ENCODE data around the gene OTOA.
"Not testable (repeated sequence)": the region's sequence is repeated elsewhere in the genome, so short reads cannot be mapped to it uniquely, and the experiment has no call there.

Gene OTOA

DNA sequence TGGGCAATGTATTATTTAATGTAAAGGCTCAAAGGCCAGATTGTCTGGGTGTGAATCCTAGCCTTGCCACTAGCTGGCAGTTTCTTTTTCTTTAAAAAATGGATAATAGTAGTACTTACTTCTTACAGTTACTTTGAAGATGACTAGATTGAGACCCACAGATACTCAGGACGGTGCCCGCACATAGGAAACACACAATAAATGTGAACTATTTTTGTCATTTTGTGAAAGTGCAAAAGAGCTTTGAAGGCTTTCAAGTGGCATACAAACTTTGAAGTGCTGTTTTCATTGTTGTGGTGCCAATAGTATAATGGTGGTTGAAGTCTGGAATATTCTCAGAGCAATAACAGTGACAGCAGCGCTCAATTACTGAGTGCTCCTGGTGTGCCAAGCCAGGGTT is 63.6 kb downstream of the OTOA start:
- no peak for DNase-seq

DNA sequence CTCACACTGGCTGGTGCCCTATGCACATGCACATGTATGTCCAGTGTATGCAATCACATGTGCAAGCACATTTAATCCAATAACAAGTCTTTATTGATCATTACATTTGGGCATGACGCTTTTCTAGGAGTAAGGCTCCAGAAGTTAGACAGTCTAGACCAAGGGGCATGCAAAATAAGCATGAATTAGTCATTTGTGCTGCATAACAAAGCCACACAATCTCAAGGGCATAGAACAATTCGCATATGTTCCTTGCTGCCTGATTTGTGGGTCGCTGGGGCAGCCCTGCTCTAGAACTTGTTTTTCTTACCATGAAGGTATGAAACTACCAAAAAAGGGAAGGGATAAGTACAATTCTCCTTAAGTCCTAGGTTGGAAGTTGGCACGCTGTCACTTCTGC is 67.5 kb downstream of the OTOA start:
- DNase-seq, result not testable (repeated sequence)

DNA sequence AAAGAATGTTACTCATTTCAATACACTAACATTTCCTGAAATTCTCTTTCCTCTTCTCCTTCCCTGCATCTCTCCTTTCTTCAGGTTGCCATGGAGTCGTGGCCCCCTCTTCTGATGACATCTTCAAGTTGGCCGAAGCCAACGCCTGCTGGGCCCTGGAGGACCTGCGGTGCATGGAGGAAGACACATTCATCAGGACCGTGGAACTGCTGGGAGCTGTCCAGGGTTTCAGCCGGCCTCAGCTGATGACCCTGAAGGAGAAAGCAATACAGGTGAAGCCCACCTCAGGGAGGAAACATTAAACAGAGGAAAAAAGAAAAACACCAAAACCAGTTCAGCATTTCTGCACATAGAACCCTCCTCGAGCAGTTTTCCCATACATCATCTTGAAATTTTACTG is 76.9 kb downstream of the OTOA start:
- DNase-seq, result not testable (repeated sequence)

DNA sequence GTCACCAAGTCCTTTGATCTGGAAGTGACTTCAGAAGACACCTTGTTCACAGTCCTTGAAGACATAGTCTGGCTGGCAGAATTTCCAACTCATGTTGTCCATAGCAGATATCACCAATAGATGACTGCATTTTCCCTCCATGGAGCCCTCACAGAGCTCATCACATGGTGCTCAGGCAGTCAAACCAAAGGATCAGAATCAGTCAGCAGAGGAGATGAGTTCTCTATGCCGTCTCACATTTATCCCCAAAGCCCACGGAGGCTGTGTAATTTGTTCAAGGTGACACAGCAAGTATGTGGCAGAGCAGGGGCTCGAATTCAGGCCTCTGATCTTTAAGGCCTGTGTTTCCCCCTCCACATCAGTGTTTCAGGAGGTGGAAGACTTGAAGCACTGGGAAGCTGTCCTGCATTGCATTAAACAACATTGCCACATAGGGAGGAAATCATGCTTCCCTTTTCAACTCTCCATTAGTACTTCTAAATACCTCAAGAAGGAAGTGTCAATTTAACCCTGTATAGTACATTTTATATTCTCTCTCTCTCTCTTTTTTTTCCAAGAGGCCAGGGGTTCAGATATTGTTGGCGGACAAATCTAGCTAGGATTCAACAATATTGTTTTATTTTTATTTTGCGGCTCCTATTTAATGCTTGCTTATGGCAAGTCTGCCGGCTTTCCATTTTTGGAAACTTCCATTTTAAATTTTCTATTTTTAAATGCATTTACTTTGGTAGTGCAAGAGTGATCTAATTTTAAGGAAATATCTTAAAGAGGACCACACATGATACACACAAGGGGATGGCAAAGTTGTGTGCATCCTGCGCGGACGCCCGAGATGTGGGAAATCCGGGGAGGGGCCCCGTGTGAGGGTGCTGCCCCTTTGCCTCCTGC is 92.7 kb downstream of the OTOA start:
- DNase-seq, result not testable (repeated sequence)

DNA sequence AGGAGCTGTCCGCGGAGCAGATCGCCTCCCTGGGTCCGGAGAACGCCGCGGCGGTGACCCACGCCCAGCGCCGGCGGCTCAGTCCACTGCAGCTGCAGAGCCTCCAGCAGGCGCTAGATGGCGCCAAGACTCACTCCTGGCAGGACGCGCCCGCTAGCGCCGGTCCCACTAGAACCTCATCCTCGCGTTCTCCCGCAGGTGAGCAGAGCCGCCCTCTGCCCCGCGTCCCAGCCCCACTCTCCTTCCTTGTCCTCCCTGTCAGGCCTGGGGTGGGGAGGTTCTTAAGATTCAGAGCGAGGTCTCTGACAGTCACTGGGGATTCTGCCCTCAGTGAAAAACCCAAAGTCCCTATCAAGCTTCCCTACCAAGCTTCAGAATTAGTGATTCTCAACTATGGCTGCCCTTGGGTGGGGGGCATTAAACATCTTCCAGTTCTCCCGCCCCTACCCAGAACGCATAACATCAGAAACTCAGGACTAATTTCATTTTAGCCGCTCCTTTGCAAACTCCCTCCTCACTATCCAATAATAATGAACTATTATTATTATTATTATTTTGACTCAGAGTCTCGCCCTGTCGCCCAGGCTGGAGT is 93.4 kb downstream of the OTOA start:
- DNase-seq, result not testable (repeated sequence)

DNA sequence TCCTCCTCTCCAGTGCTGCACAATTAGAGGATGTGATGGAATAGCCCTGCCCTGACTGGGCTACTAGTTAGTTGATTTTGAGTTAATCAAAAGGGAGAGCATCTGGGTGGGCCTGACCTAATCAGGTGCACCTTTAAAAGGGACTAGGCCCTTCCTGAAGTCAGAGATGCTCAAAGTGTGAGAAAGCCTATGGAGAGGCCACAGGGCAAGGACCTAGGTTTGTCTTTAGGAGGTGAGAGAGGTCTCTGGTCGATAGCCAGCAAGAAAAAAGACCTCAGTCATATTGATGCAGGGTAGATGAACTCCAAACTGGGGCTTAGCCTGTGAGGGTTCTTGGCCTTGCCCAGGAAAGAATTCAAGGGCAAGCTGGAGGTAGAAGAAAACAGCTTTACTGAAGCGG is 104.5 kb downstream of the OTOA start:
- DNase-seq, result not testable (repeated sequence)

DNA sequence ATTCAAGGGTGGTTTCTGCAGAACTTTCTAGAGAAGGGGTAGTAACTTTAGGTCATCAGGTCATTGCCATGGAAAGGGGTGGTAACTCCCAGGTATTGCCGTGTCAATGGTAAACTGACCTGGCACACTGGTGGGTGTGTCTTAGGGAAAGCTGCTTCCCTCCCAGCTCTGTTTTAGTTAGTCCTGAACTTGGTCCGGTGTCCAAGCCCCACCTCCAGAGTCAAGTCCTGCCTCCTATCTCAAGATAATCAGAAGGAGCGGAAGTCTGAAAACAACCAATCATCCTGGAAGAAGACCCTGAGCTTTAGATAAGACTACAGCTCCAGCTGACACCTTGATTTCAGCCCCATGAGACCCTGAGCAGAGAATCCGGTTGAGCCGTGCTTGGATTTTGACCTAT is 105.0 kb downstream of the OTOA start:
- DNase-seq, result not testable (repeated sequence)

DNA sequence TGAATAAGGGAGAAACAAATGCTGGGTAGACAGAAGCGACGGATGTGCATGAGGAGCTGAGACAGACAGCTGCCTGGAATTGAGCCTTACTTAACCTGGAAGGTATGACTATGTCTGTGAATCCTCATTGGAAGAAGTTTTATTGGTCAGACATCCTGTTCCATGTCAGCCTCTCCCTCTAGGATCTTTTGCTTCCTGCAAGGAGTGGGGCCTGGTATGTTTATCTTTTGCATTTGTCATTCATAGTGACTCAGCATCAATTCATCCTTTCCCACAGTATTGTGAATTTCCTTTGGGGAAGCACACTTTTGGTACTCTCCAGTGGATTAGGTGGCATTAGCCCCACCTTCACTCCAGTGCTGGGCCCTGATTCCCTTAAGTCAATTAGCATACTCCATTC is 105.5 kb downstream of the OTOA start:
- DNase-seq, result not testable (repeated sequence)

DNA sequence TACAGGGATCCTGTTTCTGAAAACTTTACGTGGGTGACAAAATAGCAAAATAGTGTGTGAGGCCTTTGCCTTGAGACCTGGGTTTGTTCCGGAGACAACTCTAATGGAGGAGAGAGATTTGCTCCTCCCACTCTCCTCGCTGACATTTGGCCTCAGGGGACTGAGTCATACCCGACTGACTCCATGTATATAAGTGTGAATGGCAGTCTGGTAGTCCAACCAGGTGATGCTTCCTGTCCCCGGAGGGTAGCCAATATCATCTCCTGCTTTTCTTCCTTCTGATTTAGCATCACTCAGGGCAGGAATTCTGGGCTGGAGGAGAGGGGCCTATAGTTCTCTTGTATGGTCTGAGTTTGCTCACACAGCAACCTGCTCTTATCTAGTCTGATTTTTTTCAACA is 106.8 kb downstream of the OTOA start:
- not testable (repeated sequence) for DNase-seq

DNA sequence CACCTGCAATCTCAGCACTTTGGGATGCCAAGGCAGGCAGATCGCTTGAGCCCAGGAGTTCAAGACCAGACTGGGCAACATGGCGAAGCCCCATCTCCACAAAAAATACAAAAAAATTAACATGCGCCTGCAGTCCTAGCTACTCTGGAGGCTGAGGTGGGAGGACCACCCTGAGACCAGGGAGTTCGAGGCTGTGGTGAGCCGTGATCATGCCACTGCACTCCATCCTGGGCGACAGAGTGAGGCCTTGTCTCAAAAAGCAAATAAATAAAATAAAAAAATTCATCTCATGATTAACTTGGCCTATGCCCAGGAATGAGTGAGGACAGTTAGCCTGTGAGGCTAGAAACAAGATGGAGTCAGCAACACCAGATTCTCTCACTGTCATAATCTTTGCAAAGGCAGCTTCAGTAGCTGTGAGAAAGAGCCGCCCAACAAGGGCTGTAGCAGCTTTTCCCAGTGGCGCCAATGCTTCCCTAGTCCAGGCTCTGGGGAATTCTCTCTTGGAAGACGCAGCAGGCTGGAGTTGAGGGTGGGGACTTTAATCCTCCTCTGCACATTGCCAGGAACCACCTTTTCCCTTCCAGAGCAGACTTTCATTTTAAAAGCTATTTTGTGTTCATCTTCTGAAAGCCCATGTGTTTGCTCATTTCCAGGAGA is 108.9 kb downstream of the OTOA start:
- not testable (repeated sequence) for DNase-seq

DNA sequence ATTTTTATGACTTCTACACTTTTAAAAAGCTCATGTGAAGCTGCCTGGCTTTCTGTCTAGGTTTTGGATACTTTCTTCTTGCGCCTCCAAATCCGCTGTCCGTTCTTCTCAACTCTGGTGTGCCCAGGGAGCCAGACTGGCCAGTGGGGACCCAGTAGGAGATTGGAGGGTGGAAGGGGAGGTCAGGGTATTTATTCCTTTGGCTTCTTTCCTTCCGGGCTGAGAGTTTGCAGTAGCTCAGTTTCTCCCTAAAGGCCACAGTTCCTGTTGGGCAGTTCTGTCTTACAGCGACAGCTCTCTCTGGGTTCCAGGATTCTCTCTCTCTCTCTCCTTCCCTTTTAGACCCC is 109.4 kb downstream of the OTOA start:
- DNase-seq, result not testable (repeated sequence)

DNA sequence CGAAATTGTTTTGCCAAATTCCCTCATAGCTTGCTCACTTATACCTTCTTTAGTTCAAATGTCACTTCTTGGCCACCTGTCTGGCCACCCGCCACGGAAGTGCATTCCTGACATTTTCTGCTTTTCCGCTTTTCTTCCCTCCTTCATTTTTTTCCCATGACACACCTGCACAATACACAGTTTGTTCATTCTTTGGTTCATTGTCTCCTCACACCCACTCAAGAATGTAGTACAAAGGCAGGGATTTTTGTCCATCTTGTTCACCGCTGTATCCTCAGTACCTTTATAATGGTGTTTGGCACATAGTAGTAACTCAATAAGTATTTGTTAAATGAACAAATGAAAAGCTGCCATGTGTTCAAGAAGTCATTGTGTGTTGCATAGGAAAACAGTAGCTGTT is 116.8 kb downstream of the OTOA start:
- DNase-seq, result not testable (repeated sequence)

DNA sequence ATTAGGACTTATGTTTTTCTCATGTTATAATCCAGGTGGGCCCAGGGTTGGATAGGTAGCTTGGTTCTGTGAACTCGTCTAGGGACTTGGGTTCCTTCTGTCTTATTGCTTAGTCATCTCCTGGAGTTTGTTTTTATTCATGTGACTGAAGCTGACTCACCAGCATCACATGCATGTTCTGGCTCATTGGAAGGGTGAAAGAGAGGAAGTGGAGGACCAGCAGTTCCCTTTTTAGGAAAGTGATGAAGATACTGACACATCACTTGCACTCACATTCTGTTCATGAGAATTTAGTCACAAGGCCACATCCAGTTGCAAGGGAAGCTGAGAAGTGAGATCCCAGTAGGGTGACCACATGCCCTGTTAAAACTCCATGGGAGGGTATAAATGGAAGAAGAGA is 126.7 kb downstream of the OTOA start:
- not testable (repeated sequence) for DNase-seq

DNA sequence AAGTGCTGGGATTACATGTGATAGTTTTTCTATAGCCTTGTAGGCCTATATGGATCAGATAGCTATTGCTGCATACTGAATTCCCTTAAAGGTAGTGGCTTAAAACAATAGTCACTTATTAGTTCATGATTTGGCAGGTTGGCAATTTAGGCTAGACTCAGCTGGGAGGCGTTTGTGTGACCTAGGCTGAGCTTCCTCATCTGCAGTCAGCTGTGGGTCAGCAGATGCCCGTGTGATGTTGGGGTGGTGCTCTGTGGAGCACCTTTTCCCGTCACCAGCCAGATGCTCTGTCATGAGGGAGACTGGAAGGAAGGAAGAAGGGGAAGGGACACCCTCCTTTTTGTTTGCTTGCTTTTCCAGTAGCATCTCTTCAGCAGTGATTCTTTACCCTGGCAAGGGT is 129.5 kb downstream of the OTOA start:
- not testable (repeated sequence) for DNase-seq

DNA sequence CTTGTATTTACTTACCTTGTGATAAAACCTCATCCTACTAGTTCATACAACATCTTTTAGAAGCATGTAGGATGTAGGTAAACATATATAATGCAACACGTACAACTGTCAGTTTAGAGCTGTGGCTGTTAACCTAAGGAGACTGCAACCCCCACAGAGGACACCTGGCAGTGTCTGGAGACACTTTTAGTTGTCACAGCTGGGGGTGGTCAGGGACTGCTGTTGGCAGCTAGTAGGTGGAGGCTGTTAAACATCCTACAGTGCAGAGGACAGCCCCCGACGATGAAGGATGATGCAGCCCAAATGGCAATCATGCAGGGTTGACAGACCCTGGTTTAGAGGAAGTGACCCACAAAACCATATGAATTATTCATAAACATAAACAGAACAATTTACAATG is 134.8 kb downstream of the OTOA start:
- not testable (repeated sequence) for DNase-seq

DNA sequence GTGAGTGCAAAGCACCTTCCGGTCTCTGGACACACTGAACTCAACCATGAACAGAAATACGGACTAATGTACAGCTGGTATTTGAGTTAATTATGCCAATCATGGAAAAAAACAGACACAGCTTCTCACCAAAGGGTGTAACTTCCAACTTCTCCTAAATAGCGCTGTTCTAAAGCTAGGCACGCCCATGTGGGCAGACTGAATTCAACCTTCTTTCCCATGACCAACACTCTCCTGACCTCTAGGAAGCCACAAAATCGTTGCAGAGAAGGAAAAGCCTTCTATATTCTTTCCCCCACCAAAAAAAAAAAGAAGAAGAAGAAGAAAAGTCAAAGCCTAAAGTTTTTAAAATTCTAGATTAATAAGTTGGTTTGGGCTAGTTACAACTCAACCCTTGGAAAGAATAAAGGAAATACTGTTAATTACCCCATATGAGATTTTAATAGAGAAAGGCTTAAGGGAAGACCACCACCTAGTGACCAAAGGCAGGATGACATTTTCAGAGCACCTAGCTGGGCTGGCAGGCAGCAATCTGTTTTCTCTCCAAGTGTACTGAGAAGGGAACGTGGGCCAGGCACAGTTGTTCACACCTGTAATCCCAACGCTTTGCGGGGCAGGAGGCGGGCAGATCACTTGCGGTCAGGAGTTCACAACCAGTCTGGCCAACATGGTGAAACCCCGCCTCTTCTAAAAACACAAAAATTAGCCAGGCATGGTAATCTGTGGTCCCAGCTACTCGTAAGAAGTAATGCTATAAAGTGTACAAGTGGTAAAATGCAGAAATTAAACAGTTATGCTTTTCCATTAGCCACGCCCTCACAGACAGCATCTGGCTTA is 138.0 kb downstream of the OTOA start:
- peak; percentile 23 for DNase-seq

DNA sequence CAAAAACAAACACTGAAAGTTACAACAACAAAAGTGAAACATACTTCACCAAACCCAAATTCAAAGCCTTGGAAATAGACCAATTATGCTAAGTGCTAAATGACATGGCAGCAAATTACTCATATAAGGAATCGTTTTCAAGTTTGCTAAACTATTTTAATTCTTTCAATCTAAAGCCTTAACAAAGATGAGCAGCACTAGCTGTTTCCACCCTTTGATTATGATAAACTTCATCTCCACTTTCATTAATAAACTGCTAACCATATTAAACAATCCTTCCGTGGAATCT is 138.6 kb downstream of the OTOA start:
- not testable (repeated sequence) for DNase-seq
